DOHH2 (cell line): ENCODE results near the gene GATC.

Source experiments
- H3F3A ChIP-seq: fragments of 200-600 bp; sonication (generic), shearing (Covaris generic); 2 replicates; pipeline ENCODE4 v1.6.0; 2016; ENCODE audit warnings: antibody characterized with exemption, mild to moderate bottlenecking; ENCODE audit not compliant: control insufficient read depth, insufficient read depth
- H3K27ac ChIP-seq: fragments of 200-600 bp; sonication (generic); 2 replicates; pipeline ENCODE4 v1.5.1; 2014; ENCODE audit warnings: low read depth, mild to moderate bottlenecking, low read length, moderate library complexity
- H3K27me3 ChIP-seq: fragments of 200-600 bp; sonication (generic); 2 replicates; pipeline ENCODE4 v1.6.1; 2014; ENCODE audit warnings: mild to moderate bottlenecking, low read length, mixed read lengths; ENCODE audit not compliant: control insufficient read depth
- H3K36me3 ChIP-seq: fragments of 200-600 bp; sonication (generic); 2 replicates; pipeline ENCODE4 v1.6.1; 2014; ENCODE audit warnings: mild to moderate bottlenecking, low read length, moderate library complexity, mixed read lengths; ENCODE audit not compliant: control insufficient read depth
- H3K4me1 ChIP-seq: fragments of 200-600 bp; sonication (generic); 2 replicates; pipeline ENCODE4 v1.6.1; 2014; ENCODE audit warnings: mild to moderate bottlenecking, low read length, mixed read lengths; ENCODE audit not compliant: control insufficient read depth
- H3K4me2 ChIP-seq: fragments of 200-600 bp; sonication (generic); 2 replicates; pipeline ENCODE4 v1.6.0; 2014; ENCODE audit warnings: mild to moderate bottlenecking, low read length, moderate library complexity
- H3K4me3 ChIP-seq: fragments of 200-600 bp; sonication (generic); 2 replicates; pipeline ENCODE4 v1.5.1; 2014; ENCODE audit warnings: mild to moderate bottlenecking, low read length, mixed read lengths
- H3K79me2 ChIP-seq: fragments of 200-600 bp; sonication (generic); 2 replicates; pipeline ENCODE4 v1.6.1; 2014; ENCODE audit warnings: mild to moderate bottlenecking, low read length, mixed read lengths; ENCODE audit not compliant: control insufficient read depth
- H3K9me2 ChIP-seq: fragments of 200-600 bp; sonication (generic); replicated peaks from 2 replicates; pipeline ENCODE4 v1.6.1; 2014; ENCODE audit warnings: mild to moderate bottlenecking, low read length, mixed read lengths; ENCODE audit not compliant: control insufficient read depth
- H3K9me3 ChIP-seq: fragments of 200-600 bp; sonication (generic); 2 replicates; pipeline ENCODE4 v1.6.1; 2014; ENCODE audit warnings: antibody characterized with exemption, low read length, mixed read lengths; ENCODE audit not compliant: control insufficient read depth, insufficient read depth
- H4K20me1 ChIP-seq: fragments of 200-600 bp; sonication (generic); 2 replicates; pipeline ENCODE4 v1.6.0; 2014; ENCODE audit warnings: low read depth, mild to moderate bottlenecking, antibody characterized with exemption, low read length, moderate library complexity; ENCODE audit not compliant: control insufficient read depth, insufficient read depth
- EZH2phosphoT487 ChIP-seq: fragments of 200-600 bp; sonication (generic); IDR thresholded peaks from 2 replicates; pipeline ENCODE4 v1.6.1; 2017; ENCODE audit warnings: borderline replicate concordance, mild to moderate bottlenecking, antibody characterized with exemption, low read length, moderate library complexity, mixed read lengths
- TF ChIP-seq, protein P1 (sequence below): fragments of 200-600 bp; sonication (generic); IDR thresholded peaks from one replicate; pipeline ENCODE4 v1.5.1; 2014; ENCODE audit warnings: antibody characterized with exemption, mild to moderate bottlenecking, low read depth, low read length; ENCODE audit not compliant: poor library complexity, severe bottlenecking

GATC gene

DNA sequence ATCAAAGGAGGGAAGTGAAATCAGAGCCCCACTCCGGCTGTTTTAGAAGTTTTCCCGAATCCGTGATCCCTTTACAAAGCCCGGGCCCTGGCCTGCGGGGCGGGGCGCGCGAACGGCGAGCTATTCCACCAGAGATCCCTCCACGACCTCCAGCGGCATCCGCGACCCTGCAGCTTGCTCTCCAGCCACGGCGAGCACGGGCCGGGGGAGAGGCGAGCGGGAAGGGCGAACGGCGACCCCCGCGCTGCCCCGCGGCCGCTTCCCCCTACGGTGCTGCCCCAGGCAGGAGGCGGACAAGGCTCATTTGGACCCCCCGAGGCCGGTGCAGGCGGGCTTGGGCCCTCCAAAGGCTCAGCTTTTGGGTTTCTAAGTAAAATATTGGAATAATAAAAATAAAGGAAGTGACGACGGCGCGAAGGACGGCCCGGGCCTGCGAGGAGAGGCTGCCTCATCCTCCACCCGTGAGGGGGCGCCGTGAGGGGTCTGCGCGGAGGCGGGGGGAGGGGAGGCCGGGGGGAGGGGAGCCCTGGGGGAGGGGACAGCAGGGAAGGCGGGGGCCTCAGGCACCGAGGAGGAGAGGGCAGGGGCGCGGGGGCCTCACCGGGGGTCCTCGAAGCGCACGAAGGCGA lies 22.7 kb downstream of the GATC start:
- H3K27ac ChIP-seq = peak overlapping the region; percentile 64
- H3K4me1 ChIP-seq = peaks cover 51% of the 10 kb centered on the region

GRCh38 chr12:120469450-120470149 lies 23.4 kb downstream of the GATC start, which contains the start of gene SRSF9:
Gene SRSF9 (minus strand): TSS chr12:120469748. CDS start chr12:120469609, 139 bp downstream.
- H3K4me1 ChIP-seq = peaks cover 58% of the 10 kb centered on the region
- H3K9me2 ChIP-seq = no peaks in the 10 kb centered on the region
- no peak for TF ChIP-seq EZH2phosphoT487
- TF ChIP-seq, protein P1, sequence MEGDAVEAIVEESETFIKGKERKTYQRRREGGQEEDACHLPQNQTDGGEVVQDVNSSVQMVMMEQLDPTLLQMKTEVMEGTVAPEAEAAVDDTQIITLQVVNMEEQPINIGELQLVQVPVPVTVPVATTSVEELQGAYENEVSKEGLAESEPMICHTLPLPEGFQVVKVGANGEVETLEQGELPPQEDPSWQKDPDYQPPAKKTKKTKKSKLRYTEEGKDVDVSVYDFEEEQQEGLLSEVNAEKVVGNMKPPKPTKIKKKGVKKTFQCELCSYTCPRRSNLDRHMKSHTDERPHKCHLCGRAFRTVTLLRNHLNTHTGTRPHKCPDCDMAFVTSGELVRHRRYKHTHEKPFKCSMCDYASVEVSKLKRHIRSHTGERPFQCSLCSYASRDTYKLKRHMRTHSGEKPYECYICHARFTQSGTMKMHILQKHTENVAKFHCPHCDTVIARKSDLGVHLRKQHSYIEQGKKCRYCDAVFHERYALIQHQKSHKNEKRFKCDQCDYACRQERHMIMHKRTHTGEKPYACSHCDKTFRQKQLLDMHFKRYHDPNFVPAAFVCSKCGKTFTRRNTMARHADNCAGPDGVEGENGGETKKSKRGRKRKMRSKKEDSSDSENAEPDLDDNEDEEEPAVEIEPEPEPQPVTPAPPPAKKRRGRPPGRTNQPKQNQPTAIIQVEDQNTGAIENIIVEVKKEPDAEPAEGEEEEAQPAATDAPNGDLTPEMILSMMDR = peak; percentile 89
- peaks cover 16% of the 10 kb centered on the region for H3F3A ChIP-seq
- peaks cover 36% of the 10 kb centered on the region for H4K20me1 ChIP-seq
- peak within 1 kb of the TSS; percentile 66 for H3K27ac ChIP-seq
- peak within 1 kb of the TSS; percentile 98 for H3K4me3 ChIP-seq
- peaks cover 93% of the 10 kb centered on the region for H3K79me2 ChIP-seq
- peaks cover 49% of the 10 kb centered on the region for H3K36me3 ChIP-seq
- H3K9me3 ChIP-seq = no peaks in the 10 kb centered on the region
- H3K4me2 ChIP-seq = peak within 1 kb of the TSS; percentile 98
- H3K27me3 ChIP-seq = no peaks in the 10 kb centered on the region

More for the DNA sequence above, 22.7 kb downstream of the GATC start:
- Histone ChIP-seq H3K4me2 (peak overlapping the region; percentile 65), H3K27me3 (no peaks in the 10 kb centered on the region), H3K36me3 (peaks cover 56% of the 10 kb centered on the region), H3F3A (peaks cover 20% of the 10 kb centered on the region), H3K9me3 (no peaks in the 10 kb centered on the region), H3K4me3 (peak overlapping the region; percentile 98), H4K20me1 (peaks cover 38% of the 10 kb centered on the region), H3K79me2 (peaks cover 96% of the 10 kb centered on the region), H3K9me2 (no peaks in the 10 kb centered on the region)
- TF ChIP-seq EZH2phosphoT487 = no peak
- TF ChIP-seq, protein P1 = no peak

GRCh38 chr12:120470150-120470784 lies 24.0 kb downstream of the GATC start:
- Histone ChIP-seq H4K20me1 (peaks cover 36% of the 10 kb centered on the region), H3F3A (peaks cover 15% of the 10 kb centered on the region; the same call in 1 of the 2 replicates), H3K4me2 (peak overlapping the region; percentile 98), H3K79me2 (peaks cover 92% of the 10 kb centered on the region), H3K4me3 (peak overlapping the region; percentile 98), H3K27me3 (no peaks in the 10 kb centered on the region), H3K27ac (peak overlapping the region; percentile 66), H3K4me1 (peaks cover 64% of the 10 kb centered on the region), H3K9me2 (no peaks in the 10 kb centered on the region), H3K36me3 (peaks cover 43% of the 10 kb centered on the region), H3K9me3 (no peaks in the 10 kb centered on the region)
- TF ChIP-seq, protein P1 = no peak
- TF ChIP-seq EZH2phosphoT487 = no peak
